Measurements from ENCODE around the gene VWA5A. TPM values are rescaled to one million over a fixed set of nuclear protein-coding genes. Genes with fewer than 3 reads are reported as not detected.
A peak's percentile ranks its signal among the peaks of the same experiment; 100 is the strongest.
"Not testable (repeated sequence)": the region's sequence is repeated elsewhere in the genome, so short reads cannot be mapped to it uniquely, and the experiment has no call there.

The VWA5A gene
- total and polyA plus RNA-seq, 2 donors (not counting 1 experiment from before 2014, with no cell fraction given) = 11.9 to 22.3 TPM

DNA sequence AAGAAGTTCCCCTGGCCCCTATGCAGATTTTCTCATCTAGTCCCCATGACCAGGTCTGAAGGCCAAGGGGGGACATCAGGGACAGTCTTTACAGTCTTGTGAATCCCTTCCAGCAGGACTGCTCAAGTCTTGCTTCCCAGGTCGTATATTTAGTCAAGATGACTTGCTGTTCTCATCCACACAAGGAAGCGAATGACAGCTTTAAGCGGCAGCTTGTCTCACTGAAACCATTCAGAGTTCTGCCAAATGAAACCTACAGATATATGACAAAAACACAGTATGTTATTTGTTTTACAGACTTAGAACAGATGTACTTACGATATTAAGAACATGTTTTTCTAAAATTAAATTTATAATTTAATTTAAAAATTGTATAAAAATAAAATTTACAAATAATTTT, 5.6 kb downstream of the VWA5A start:
- Histone ChIP-seq H3K4me3 (replicated peaks in 1 of 4; ENCODE audit: control extremely low read depth in 1 of 4, insufficient read depth in 1 of 4, low read depth in 3 of 4, low read length in 4 of 4) (no peak overlapping the region), H3K79me2 (ENCODE audit: control insufficient read depth, insufficient read depth, low read length) (no peaks in the 10 kb centered on the region), H3K4me2 (ENCODE audit: extremely low read depth, insufficient read depth, low read length) (no peak overlapping the region), H3K4me1 (ENCODE audit: control insufficient read depth, extremely low read depth, insufficient read depth, low read length) (no peaks in the 10 kb centered on the region), H2AFZ (ENCODE audit: low read length) (no peak overlapping the region), H3K27ac (ENCODE audit: insufficient read depth, low read length) (no peak overlapping the region), H3K36me3 (ENCODE audit: control insufficient read depth, insufficient read depth, low read length) (no peaks in the 10 kb centered on the region), H3K9me3 (ENCODE audit: control insufficient read depth, insufficient read depth, low read depth, low read length) (no peaks in the 10 kb centered on the region), H3K27me3 (ENCODE audit: control insufficient read depth, insufficient read depth, low read length) (no peaks in the 10 kb centered on the region), H3K9ac (ENCODE audit: insufficient read depth, low read length) (no peak overlapping the region), H4K20me1 (ENCODE audit: control insufficient read depth, extremely low read depth, insufficient read depth, low read length) (no peaks in the 10 kb centered on the region)
- TF ChIP-seq, protein P1, sequence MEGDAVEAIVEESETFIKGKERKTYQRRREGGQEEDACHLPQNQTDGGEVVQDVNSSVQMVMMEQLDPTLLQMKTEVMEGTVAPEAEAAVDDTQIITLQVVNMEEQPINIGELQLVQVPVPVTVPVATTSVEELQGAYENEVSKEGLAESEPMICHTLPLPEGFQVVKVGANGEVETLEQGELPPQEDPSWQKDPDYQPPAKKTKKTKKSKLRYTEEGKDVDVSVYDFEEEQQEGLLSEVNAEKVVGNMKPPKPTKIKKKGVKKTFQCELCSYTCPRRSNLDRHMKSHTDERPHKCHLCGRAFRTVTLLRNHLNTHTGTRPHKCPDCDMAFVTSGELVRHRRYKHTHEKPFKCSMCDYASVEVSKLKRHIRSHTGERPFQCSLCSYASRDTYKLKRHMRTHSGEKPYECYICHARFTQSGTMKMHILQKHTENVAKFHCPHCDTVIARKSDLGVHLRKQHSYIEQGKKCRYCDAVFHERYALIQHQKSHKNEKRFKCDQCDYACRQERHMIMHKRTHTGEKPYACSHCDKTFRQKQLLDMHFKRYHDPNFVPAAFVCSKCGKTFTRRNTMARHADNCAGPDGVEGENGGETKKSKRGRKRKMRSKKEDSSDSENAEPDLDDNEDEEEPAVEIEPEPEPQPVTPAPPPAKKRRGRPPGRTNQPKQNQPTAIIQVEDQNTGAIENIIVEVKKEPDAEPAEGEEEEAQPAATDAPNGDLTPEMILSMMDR (conservative IDR thresholded peaks at IDR 0.05 in 1 of 2, IDR thresholded peaks at IDR 0.05 in 1 of 2; ENCODE audit: low read depth in 1 of 2, low read length in 2 of 2) = no peak
- DNase-seq (ENCODE audit: low read depth in 2 of 2) = no peak

DNA sequence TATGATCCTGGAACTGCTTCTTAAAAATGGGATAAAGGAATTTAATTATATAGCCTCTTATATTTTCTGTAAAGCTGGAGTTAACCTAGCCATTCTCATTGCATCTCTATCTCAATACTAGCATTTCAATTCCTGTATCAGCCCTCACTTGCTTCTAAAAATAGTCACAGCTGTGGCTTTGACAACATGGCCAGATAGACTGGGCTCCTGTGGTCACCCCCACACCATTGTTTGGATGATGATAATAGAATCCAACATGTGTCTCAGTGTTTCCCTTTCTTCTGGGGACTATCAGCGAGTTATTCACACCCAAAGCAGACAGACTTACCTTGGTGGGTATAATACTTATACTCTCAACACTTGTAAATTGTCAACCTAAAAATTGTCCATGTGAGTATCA, 6.9 kb downstream of the VWA5A start:
- no peak overlapping the region for H2AFZ ChIP-seq (ENCODE audit: low read length)
- no peak overlapping the region for H3K4me2 ChIP-seq (ENCODE audit: extremely low read depth, insufficient read depth, low read length)
- no peaks in the 10 kb centered on the region for H4K20me1 ChIP-seq (ENCODE audit: control insufficient read depth, extremely low read depth, insufficient read depth, low read length)
- no peak for TF ChIP-seq EZH2 (IDR thresholded peaks at IDR 0.05; ENCODE audit: low read length, missing control alignments)
- TF ChIP-seq, protein P1 (conservative IDR thresholded peaks at IDR 0.05 in 1 of 2, IDR thresholded peaks at IDR 0.05 in 1 of 2; ENCODE audit: low read depth in 1 of 2, low read length in 2 of 2) = no peak
- no peaks in the 10 kb centered on the region for H3K79me2 ChIP-seq (ENCODE audit: control insufficient read depth, insufficient read depth, low read length)
- no peak overlapping the region for H3K9ac ChIP-seq (ENCODE audit: insufficient read depth, low read length)
- no peak overlapping the region for H3K27ac ChIP-seq (ENCODE audit: insufficient read depth, low read length)
- no peaks in the 10 kb centered on the region for H3K27me3 ChIP-seq (ENCODE audit: control insufficient read depth, insufficient read depth, low read length)
- peak in 1 of 2 donors; percentile 32 for DNase-seq (ENCODE audit: low read depth in 2 of 2)
- H3K4me1 ChIP-seq (ENCODE audit: control insufficient read depth, extremely low read depth, insufficient read depth, low read length) = no peaks in the 10 kb centered on the region
- no peaks in the 10 kb centered on the region for H3K9me3 ChIP-seq (ENCODE audit: control insufficient read depth, insufficient read depth, low read depth, low read length)
- no peak overlapping the region for H3K4me3 ChIP-seq (replicated peaks in 1 of 4; ENCODE audit: control extremely low read depth in 1 of 4, insufficient read depth in 1 of 4, low read depth in 3 of 4, low read length in 4 of 4)
- no peaks in the 10 kb centered on the region for H3K36me3 ChIP-seq (ENCODE audit: control insufficient read depth, insufficient read depth, low read length)

DNA sequence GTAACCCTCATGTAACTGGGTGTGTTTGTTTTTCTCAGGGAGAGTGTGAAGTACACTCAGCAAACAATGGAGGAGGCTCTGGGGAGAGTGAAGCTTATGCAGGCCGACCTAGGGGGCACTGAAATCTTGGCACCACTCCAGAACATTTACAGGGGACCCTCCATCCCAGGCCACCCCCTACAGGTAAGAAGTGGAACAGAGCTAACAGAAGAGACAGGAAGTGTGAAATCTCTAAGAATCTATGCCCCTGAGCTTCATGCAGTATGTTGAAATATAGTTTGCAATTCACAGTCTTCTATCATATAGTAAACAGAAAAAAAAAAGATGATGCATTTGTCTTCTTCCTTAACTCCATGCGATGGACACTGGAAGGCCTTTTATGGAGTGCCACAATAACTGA, 8.4 kb downstream of the VWA5A start:
- TF ChIP-seq EZH2 (IDR thresholded peaks at IDR 0.05; ENCODE audit: low read length, missing control alignments) = no peak
- TF ChIP-seq, protein P1 (conservative IDR thresholded peaks at IDR 0.05 in 1 of 2, IDR thresholded peaks at IDR 0.05 in 1 of 2; ENCODE audit: low read depth in 1 of 2, low read length in 2 of 2) = no peak
- no peak for DNase-seq (ENCODE audit: low read depth in 2 of 2)
- H3K27ac ChIP-seq (ENCODE audit: insufficient read depth, low read length) = no peak overlapping the region
- no peaks in the 10 kb centered on the region for H3K36me3 ChIP-seq (ENCODE audit: control insufficient read depth, insufficient read depth, low read length)
- H3K4me1 ChIP-seq (ENCODE audit: control insufficient read depth, extremely low read depth, insufficient read depth, low read length) = no peaks in the 10 kb centered on the region
- no peak overlapping the region for H3K4me3 ChIP-seq (replicated peaks in 1 of 4; ENCODE audit: control extremely low read depth in 1 of 4, insufficient read depth in 1 of 4, low read depth in 3 of 4, low read length in 4 of 4)
- H2AFZ ChIP-seq (ENCODE audit: low read length) = no peak overlapping the region
- no peaks in the 10 kb centered on the region for H3K9me3 ChIP-seq (ENCODE audit: control insufficient read depth, insufficient read depth, low read depth, low read length)
- no peaks in the 10 kb centered on the region for H3K27me3 ChIP-seq (ENCODE audit: control insufficient read depth, insufficient read depth, low read length)
- H3K79me2 ChIP-seq (ENCODE audit: control insufficient read depth, insufficient read depth, low read length) = no peaks in the 10 kb centered on the region
- no peak overlapping the region for H3K9ac ChIP-seq (ENCODE audit: insufficient read depth, low read length)
- H3K4me2 ChIP-seq (ENCODE audit: extremely low read depth, insufficient read depth, low read length) = no peak overlapping the region
- no peaks in the 10 kb centered on the region for H4K20me1 ChIP-seq (ENCODE audit: control insufficient read depth, extremely low read depth, insufficient read depth, low read length)

DNA sequence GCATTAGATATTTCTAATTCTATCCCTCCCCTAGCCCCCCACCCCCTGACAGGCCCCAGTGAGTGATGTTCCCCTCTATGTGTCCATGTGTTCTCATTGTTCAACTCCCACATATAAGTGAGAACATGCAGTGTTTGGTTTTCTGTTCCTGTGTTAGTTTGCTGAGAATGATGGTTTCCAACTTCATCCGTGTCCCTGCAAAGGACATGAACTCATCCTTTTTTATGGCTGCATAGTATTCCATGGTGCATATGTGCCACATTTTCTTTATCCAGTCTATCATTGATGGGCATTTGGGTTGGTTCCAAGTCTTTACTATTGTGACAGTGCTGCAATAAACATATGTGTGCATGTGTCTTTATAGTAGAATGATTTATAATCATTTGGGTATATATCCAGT, 11.9 kb downstream of the VWA5A start:
- H4K20me1 ChIP-seq (ENCODE audit: control insufficient read depth, extremely low read depth, insufficient read depth, low read length); H2AFZ ChIP-seq (ENCODE audit: low read length); H3K9me3 ChIP-seq (ENCODE audit: control insufficient read depth, insufficient read depth, low read depth, low read length); H3K4me3 ChIP-seq (replicated peaks in 1 of 4; ENCODE audit: control extremely low read depth in 1 of 4, insufficient read depth in 1 of 4, low read depth in 3 of 4, low read length in 4 of 4); H3K79me2 ChIP-seq (ENCODE audit: control insufficient read depth, insufficient read depth, low read length); H3K9ac ChIP-seq (ENCODE audit: insufficient read depth, low read length); H3K27ac ChIP-seq (ENCODE audit: insufficient read depth, low read length); DNase-seq (ENCODE audit: low read depth in 2 of 2); H3K4me1 ChIP-seq (ENCODE audit: control insufficient read depth, extremely low read depth, insufficient read depth, low read length); H3K36me3 ChIP-seq (ENCODE audit: control insufficient read depth, insufficient read depth, low read length); H3K4me2 ChIP-seq (ENCODE audit: extremely low read depth, insufficient read depth, low read length); H3K27me3 ChIP-seq (ENCODE audit: control insufficient read depth, insufficient read depth, low read length): not testable (repeated sequence)

All from fibroblast of lung (primary cell).